Left kidney (tissue), 2 donors: ENCODE results near the gene CDC25B. TPM values are rescaled to one million over a fixed set of nuclear protein-coding genes. Genes with fewer than 3 reads are reported as not detected.
"Not testable (repeated sequence)": the region's sequence is repeated elsewhere in the genome, so short reads cannot be mapped to it uniquely, and the experiment has no call there.

Source experiments
- DNase-seq: peaks from one replicate; pipeline ENCODE4 v3.0.0-alpha.2; 2013
- polyA plus RNA-seq: library from polyadenylated mRNA; unstranded; fragments of 120-200 nt; gene quantifications from one replicate; pipeline ENCODE4 v1.2.1, GENCODE V29; 2013; ENCODE audit not compliant: insufficient read length

The CDC25B gene
- polyA plus RNA-seq, 1 donor, result 41.7 TPM

DNA sequence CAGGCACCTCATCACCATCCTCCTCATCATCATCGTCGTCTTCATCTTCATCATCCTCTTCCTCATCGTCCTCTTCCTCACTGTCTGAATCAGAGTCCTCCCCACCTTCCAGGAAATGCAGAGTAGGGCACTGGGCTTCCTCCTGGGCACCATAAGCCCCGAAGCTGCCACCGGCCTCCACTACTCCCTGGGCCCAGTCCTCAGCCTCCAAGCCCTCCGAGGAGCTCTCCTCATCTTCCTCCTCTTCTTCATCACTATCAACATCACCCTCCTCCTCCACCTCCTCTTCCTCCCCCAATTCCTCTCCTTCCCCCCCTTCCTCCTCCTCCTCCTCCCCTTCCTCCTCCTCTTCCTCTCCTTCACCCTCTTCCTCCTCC is 11.3 kb upstream of the CDC25B start:
- DNase-seq, result no peak

DNA sequence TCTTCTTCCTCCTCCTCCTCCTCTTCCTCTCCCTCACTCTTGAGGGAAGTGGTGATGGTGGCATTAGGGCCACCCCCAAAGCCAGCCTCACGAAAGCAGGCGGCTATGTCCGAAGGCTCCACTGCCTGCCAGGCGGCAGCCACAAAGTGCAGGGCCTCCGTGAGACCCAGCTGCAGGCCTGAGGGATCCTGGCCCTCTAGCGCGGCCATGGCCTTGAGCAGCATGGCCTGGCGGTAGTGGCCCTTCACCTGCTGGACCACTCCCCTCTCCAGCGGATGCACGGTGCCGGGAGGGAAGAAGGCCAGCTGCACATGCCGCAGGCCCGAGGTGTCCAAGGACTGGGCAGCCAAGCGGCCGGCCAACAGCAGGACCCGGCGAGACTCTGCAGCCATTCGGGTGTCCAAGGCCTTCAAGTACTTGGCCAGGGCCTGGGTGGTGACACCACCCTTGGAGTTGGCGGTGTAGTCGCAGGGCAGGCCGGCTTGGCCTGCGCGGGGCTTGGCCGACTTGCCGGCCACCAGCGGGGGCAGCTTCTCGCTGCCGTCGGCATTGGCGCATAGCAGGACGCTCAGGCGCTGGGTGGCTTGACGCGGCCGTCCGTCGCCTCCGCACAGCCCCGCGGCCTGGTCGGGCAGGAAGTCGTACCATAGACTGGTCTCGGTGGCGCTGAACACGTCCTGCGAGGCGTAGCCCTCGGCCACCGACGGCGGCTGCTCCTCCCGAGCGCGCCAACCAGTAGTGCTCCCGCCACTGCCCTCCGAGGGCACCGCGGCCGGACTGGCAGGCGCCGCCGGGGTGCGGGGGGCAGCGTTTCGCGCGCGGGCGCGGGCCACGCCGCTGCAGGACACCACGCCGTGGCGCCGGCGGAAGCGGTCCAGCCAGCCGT is 10.6 kb upstream of the CDC25B start:
- DNase-seq, result no peak

DNA sequence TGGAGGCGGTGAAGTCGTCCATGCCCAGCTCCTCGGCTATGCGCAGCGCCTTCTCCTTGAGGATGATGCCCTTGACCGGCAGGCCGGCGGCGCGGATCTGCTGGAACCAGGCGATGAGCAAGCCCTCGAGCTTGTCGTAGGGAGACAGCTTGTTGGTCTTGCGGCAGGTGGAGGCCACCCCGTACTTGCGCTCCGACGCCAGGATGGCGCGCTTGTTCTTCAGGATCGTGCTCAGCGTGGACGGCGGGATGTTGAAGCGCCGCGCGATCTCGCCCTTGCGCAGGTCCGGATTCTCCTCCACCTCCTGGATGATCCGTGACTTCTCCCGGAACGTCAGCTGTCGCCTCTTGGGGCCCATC is 10.0 kb upstream of the CDC25B start:
- DNase-seq, result no peak

DNA sequence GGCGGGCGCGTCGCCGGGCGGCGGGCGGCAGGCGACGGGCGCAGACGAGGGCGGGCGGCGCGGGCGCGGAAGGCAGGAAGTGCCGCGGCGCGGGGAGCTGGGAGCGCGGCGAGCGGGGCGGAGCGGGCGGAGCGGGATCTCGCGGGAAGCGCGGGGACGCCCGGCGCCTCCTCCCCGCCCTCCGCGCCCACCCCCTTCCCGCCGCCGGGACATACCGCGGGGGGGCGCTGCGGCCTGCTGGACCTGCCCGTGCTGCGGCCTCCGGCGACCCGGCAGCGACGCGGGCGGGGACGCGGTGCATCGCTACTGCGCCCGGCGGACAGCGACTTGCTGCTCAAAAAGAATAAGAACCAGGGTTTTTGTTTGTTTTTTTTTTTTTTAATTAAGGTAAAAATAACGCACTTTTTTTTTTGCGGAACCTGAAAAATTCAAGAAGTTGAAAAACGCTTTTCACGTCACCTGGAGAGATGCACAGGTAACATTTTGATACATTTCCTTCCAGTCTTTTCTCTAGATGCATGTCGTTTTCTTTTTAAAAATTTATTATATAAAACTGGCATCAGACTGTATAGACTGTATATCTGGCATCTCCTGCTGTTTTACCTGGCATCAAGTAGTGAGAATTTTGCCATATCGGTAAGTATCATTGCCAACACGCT is 9.3 kb upstream of the CDC25B start, which contains the start of gene CENPB:
Gene CENPB, minus strand, starts transcription at position 76 of the 659 bp plus-strand sequence. CDS start 257 bp downstream, outside the sequence.
- DNase-seq, result peak; percentile 88

DNA sequence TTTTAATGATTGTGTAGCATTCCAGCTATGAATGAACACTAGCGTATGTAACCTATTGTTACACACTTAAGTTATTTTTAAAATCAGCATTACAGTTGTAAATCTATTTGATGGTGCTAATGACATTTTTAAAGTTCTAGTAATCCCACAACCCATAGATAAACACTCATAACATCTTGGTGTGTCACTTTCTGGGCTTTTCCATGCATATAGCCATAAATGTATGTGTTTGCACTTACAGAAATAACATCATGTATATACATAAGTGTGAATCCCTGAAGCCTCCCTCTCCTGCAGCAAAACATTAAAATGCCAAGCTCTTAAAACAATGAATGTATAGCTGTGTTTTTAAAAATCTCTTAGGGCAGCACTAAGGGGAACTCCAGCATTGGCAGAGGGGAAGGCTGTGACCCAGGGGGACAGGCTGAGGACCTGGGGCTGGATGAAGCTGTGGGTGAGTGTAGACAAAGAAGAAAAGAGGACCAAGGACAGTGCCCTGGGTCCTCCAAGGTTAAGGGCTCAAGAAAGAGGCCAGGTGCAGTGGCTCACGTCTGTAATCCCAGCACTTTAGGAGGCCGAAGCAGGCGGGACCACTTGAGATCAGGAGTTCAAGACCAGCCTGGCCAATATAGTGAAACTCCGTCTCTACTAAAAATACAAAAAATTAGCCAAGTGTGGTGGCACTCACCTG is 8.6 kb upstream of the CDC25B start:
- DNase-seq, result no peak

DNA sequence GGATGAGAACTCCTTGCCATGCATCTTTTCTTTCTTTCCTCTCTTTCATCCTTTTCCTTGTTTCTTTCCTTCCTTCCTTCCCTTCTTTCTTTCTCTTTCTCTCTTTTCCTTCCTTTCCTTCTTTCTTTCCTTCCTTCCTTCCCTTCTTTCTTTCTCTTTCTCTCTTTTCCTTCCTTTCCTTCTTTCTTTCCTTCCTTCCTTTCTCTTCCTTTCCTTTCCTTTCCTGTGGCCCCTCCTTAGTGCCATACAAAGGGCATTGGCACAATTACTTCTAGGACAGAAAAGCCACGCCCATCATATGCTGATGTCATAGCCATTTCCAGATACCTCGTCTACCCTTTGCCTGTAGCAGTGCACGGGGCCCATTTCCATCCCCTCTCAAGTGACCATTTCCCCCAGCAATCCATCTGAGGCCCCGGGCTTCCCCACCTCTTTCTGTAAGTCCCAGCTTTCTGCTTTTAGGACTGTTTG is 7.4 kb upstream of the CDC25B start:
- DNase-seq, result no peak

DNA sequence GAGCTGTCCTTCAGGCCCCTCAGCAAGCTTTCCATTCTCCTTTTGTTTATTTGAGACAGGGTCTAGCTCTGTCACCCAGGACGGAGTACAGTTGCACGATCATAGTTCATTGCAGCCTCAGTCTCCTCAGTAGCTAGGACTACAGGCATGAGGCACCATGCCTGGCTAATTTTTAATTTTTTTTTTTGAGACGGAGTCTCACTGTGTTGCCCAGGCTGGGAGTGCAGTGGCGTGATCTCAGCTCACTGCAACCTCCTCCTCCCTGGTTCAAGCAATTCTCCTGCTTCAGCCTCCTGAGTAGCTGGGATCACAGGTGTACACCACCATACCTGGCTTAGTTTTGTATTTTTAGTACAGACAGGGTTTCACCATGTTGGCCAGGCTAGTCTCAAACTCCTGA is 6.9 kb upstream of the CDC25B start:
- not testable (repeated sequence) for DNase-seq

DNA sequence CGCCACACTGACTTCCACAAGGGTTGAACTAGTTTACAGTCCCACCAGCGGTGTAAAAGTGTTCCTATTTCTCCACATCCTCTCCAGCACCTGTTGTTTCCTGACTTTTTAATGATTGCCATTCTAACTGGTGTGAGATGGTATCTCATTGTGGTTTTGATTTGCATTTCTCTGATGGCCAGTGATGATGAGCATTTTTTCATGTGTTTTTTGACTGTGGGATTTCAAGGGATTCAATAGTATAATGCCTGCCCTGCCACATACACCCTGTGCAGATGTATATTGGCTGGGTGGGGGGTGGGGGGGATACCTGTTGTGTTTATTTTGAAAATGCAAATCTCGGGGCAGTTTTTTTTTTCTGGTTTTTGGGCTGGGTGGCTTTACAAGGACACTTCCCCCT is 1.9 kb upstream of the CDC25B start:
- DNase-seq, result not testable (repeated sequence)

DNA sequence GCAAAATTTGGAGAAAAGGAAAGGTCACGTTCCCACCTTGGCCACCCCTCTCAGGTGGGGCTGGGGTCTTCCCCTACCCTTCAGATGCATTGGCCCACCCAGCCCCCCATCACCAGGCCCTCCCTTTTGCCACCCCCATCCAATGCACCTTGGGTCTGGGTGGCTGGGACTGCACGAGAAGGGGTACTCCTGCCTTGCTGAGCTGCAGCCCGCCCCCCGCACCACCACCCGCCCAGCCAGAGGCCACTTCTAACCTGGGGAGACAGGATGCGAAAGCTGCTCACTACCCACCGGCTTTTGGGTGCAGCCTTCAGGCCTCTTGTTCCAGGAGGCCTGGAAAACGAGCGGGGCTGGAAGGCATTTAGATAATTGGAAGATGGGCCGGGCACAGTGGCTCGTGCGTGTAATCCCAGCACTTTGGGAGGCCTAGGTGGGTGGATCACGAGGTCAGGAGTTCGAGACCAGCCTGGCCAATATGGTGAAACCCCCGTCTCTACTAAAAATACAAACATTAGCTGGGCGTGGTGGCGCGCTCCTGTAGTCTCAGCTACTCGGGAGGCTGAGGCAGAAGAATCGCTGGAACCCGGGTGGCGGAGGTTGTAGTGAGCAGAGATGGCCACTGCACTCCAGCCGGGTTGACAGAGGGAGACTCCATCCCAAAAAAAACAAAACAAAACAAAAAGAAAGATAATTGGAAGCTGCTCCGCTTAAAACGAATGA is 1.2 kb upstream of the CDC25B start:
- DNase-seq, result no peak

DNA sequence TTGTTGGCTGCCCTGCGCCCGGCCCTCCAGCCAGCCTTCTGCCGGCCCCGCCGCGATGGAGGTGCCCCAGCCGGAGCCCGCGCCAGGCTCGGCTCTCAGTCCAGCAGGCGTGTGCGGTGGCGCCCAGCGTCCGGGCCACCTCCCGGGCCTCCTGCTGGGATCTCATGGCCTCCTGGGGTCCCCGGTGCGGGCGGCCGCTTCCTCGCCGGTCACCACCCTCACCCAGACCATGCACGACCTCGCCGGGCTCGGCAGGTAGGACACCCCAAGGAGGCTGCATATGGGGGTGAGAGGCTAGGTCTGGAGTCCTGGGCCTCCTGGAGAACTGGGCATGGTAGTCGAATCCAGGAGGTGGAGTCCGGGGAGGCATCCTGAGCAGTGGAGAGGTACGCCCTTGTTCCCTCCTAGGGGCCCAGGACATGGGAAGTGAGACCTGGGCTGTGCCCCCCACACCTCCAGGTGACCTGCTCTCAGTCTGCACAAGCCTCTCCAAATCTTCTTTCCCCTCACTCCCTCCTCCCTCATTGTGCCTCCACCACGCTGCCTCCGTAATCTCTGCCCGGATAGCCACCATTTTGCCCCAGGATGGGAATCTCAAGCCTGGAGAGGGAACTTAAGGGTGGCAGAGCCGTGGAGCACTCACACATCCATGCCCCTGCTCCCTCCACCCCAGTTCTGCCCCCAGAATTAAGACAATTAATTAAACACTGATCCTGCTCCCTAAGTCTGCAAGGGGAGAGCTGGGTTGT is 541 bp downstream of the CDC25B start:
- DNase-seq, result no peak

DNA sequence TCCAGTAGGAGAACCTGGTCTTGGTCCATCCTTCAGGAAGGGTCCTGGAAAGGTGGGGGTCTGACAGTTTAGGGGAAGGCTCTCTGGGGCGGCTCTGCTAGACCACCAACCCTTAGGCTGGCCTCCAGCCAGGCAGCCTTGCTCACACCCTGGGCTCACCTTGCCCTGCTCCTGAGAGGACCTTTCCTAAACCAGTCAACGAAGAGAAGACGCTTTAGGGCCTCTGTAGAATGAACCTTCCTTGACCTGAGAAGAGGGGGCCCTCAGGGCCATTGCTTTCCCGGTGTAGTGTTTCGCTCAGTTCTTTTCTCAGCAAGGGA is 1.1 kb downstream of the CDC25B start:
- no peak for DNase-seq

DNA sequence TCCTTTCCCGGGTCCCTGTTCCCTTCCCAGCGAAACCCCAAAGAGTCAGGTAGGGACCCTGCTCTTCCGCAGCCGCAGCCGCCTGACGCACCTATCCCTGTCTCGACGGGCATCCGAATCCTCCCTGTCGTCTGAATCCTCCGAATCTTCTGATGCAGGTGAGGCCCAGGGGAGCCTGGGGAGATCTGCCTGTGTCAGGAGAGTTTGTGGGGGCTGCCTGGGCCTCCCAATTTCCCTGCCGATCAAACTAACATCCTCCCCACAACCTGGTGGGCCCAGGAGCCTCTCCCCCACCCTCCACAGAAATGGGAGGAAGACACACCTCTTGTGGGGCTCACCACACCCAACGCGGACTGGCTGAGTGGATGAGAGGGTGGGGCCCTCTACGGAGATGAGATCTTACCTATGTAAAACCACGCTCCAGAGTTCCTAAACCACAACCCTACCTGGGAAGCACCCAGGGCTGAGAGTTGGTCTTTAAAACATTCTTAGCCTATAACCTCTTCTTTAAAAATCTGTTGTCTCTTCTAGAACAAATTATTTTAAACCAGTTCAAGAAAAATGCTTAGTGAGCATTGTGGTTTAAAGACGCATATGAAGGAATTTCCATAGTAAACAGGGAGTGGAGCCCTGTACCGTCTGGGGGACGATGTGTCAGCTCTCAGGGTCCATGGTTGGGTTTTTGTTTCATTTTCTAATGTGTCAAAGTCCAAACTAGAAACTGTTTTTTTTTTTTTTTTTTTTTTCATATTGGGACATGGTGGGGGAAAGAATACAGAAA is 1.7 kb downstream of the CDC25B start:
- DNase-seq, result no peak

DNA sequence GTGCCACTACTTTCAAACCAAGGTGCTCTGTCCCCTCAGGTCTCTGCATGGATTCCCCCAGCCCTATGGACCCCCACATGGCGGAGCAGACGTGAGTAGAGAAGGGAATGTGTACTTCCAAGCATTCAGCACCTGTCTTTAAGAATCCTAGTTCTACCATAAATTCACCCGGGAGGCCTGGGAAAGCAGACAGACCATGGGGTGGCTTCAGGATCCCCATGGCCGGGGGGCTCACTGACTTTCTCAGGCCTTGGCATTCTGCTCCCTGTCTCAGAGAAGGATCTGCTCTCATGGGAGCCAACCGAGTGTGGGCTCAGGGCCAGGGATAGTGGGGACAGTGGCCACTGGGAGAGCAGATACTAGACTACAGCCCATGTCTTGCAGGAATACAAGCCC is 2.3 kb downstream of the CDC25B start:
- no peak for DNase-seq

DNA sequence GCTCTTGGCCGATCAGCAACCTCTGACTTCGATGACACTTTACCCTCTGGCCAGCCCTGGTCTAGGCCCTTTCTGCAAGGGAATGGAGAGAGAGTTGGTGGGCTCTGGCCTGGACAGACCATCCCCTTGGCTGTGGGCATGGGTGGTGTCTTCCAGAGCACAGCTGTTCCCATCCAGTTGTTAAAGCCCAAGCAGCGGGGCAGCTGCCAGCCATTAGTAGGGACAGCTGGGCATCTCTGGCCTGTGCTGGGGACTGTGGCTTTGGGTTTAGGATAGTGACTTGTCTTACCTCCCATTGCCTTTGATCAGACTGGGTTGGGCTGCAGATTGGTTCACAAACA is 2.8 kb downstream of the CDC25B start:
- no peak for DNase-seq

DNA sequence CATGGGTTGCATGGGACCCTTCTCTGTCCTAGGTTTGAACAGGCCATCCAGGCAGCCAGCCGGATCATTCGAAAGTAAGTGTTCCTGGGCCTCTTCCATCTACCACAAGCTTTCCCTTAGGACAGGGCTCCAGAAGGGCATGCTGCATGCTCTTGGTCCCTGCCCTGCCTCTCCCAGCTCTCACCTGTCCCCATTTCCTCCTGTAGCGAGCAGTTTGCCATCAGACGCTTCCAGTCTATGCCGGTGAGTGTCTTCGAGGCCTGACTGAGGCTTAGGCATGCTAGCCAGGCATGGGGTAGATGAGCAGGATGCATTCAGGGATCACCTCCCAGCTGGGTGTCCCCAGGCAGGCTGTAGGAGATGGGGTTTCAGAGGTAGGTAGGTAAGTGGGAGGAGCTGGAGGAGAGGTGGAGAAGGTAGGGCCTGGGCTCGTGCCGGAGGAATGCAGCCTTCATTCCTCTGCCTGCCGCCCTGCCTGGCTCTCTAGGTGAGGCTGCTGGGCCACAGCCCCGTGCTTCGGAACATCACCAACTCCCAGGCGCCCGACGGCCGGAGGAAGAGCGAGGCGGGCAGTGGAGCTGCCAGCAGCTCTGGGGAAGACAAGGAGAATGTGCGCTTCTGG is 4.3 kb downstream of the CDC25B start:
- DNase-seq, result no peak

DNA sequence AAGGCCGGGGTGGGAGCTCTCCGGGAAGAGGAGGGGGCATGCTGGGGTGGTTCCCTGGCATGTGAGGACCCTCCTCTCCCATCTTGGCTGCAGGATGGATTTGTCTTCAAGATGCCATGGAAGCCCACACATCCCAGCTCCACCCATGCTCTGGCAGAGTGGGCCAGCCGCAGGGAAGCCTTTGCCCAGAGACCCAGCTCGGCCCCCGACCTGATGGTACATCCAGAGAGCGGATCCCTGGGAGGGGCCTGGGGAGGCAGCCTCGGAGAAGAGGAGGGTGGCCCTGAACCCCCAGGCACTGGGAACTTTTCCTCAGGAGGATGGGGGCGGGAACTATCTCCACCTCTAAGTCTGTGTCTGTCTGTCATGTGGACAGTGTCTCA is 4.8 kb downstream of the CDC25B start:
- DNase-seq, result no peak

DNA sequence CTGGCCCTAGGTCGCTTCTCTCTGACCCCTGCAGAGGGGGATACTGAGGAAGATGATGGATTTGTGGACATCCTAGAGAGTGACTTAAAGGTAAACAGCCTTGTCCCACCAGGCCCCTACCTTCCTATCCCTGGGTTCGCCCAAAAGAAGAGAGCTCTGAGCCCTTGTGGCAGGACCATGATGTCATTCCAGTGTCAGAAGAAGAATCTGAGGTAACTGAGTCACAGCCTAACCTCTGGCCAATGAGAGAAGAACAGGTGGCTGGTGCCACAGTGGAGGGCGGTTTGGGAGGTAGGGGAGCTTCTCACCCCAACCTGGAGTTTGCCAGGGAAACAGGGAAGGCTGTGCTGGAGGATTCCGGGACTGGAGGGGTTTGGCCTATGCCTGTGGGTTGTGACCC is 5.2 kb downstream of the CDC25B start:
- no peak for DNase-seq

DNA sequence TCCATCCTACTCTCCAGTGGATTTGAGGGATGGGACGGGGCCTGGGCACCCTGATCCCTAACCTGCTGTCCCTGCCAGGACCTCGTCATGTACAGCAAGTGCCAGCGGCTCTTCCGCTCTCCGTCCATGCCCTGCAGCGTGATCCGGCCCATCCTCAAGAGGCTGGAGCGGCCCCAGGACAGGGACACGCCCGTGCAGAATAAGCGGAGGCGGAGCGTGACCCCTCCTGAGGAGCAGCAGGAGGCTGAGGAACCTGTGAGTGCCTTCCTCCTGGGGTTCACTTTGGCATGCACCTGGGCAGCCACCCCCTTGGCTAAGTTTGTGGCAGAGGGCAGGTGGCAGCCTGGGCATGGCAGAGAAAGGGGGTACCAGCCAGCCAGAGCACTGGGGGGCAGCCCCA is 5.7 kb downstream of the CDC25B start:
- no peak for DNase-seq

DNA sequence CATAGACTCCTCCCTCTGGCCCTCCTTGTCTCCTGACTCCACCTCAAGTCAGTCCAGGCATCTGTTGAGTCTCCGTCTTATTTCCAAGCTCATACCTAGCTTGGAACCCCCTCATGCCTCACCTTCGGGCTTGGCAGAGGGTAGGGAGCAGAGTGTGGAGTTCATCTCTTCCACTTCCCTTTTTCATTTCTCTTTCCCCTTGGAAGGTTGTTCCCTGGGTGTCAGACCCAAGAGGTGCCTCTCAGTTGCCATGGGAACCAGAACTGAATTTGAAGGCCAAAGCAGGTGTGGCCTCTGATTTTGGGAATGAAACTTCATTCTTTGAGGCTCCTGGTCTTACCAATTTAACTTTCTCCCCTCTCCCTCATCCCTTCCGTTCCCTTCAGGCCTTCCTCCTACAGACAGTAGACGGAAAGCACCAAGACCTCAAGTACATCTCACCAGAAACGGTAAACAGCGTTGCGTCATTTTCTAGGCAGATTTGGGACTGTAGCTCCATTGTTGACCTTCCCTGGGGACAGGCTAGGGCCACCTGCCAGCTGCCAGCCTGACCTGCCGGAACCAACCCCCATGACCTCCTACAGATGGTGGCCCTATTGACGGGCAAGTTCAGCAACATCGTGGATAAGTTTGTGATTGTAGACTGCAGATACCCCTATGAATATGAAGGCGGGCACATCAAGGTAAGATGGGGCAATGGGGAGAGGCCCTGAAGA is 6.6 kb downstream of the CDC25B start:
- no peak for DNase-seq

DNA sequence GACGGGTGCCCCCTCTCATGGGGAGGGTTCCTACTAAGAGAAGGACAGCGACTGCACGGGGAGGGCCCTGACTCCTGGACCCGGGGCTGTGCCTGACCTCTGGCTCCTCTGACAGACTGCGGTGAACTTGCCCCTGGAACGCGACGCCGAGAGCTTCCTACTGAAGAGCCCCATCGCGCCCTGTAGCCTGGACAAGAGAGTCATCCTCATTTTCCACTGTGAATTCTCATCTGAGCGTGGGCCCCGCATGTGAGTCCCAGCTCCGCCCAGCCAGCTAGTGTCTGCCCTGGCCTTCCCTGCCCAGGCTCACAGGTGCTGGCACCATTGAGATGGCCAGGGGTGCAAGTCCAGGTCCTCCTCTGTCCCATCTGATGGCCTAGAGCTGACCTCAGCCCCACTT is 7.2 kb downstream of the CDC25B start:
- DNase-seq, result no peak
